Panc1 (cell line): ENCODE results near the gene CAMK4. TPM values are rescaled to one million over a fixed set of nuclear protein-coding genes. Genes with fewer than 3 reads are reported as not detected.

Source experiments
- ATAC-seq: fragments of 200-7000 bp; cut with Tn5 transposase; 2 replicates; pipeline ENCODE4 v1.9.1; 2020; ENCODE audit warnings: mild to moderate bottlenecking, moderate library complexity
- BruUV-seq: library from RNA; stranded (reverse); fragments of 400-500 nt; replicated peaks from 2 replicates; lab custom pipeline; 2021; lab: Mats Ljungman, UMichigan
- CTCF ChIA-PET: fragments of 300-600 bp; sonication (Branson Sonifier 250); formaldehyde crosslinking; loops from one replicate; lab custom pipeline; 2022; ENCODE audit warnings: antibody characterized with exemption; lab: Charles Lee
- POLR2A ChIA-PET: fragments of 300-600 bp; sonication (Branson Sonifier 250); formaldehyde crosslinking; loops from one replicate; lab custom pipeline; 2022; ENCODE audit warnings: antibody characterized with exemption; lab: Charles Lee
- DNase-seq: peaks from one replicate; pipeline ENCODE4 v3.0.0-alpha.2; 2010; ENCODE audit warnings: low read depth, low spot score
- H3K27ac ChIP-seq: 2 replicates; pipeline ENCODE4 v1.5.1; 2011; ENCODE audit warnings: mild to moderate bottlenecking, low read length, inconsistent platforms
- H3K27me3 ChIP-seq: fragments of 200-500 bp; sonication (Bioruptor generic); 2 replicates; pipeline ENCODE4 v1.6.0; 2014; ENCODE audit warnings: low read length, inconsistent platforms; ENCODE audit not compliant: control insufficient read depth, insufficient read depth
- H3K36me3 ChIP-seq: fragments of 200-500 bp; sonication (Bioruptor generic); 2 replicates; pipeline ENCODE4 v1.5.1; 2014; ENCODE audit warnings: inconsistent platforms, mild to moderate bottlenecking, low read length, moderate library complexity; ENCODE audit not compliant: control insufficient read depth, insufficient read depth
- H3K4me1 ChIP-seq: 2 replicates; pipeline ENCODE4 v1.5.1; 2011; ENCODE audit warnings: inconsistent platforms, mild to moderate bottlenecking, low read length, moderate library complexity; ENCODE audit not compliant: control insufficient read depth, insufficient read depth
- H3K4me3 ChIP-seq, 2 experiments: 2 replicates each; pipeline ENCODE4 v1.5.1; 2011 to 2012; ENCODE audit warnings: low read depth in 2 of 2, low read length in 2 of 2, mild to moderate bottlenecking in 2 of 2, inconsistent platforms in 1 of 2, moderate library complexity in 1 of 2
- H3K9me3 ChIP-seq: fragments of 200-500 bp; sonication (Bioruptor generic); 2 replicates; pipeline ENCODE4 v1.5.1; 2014; ENCODE audit warnings: low read depth, mild to moderate bottlenecking, inconsistent platforms, low read length, moderate library complexity; ENCODE audit not compliant: control insufficient read depth, insufficient read depth
- POLR2AphosphoS5 ChIP-seq: IDR thresholded peaks from 2 replicates; pipeline ENCODE4 v1.6.1; 2012; ENCODE audit warnings: mild to moderate bottlenecking, low read depth, low read length, moderate library complexity
- REST ChIP-seq, 2 experiments: IDR thresholded peaks; 2 replicates each; pipeline ENCODE4 v1.6.1; 2011 to 2012; ENCODE audit warnings: low read depth in 2 of 2, control low read depth in 1 of 2, low read length in 1 of 2, mild to moderate bottlenecking in 1 of 2, moderate library complexity in 1 of 2; ENCODE audit not compliant: insufficient read depth in 1 of 2
- SIN3A ChIP-seq: IDR thresholded peaks from 2 replicates; pipeline ENCODE4 v1.6.1; 2012; ENCODE audit warnings: low read depth, mild to moderate bottlenecking, low read length, moderate library complexity, borderline replicate concordance; ENCODE audit not compliant: insufficient read depth
- TCF7L2 ChIP-seq: IDR thresholded peaks from 2 replicates; pipeline ENCODE4 v1.6.1; 2011; ENCODE audit warnings: mild to moderate bottlenecking, low read depth, low read length, inconsistent platforms
- in situ Hi-C: cut with HindIII; loops from 2 replicates; pipeline ENCODE4 v1.10.0; 2016; ENCODE audit warnings: low sequenced_read_pairs, low pct_unique_long_range_greater_than_20kb
- intact Hi-C: fragments of 100-400 bp; cut with micrococcal nuclease; formaldehyde crosslinking; loops from one replicate; pipeline ENCODE4 v1.10.0; 2022; ENCODE audit not compliant: unreplicated experiment
- total RNA-seq: library from RNA; stranded (reverse); gene quantifications from one replicate; pipeline ENCODE4 v1.2.1, GENCODE V29; 2021; ENCODE audit not compliant: unreplicated experiment
- TF ChIP-seq, protein P1 (sequence below): fragments of 450-650 bp; IDR thresholded peaks from 2 replicates; pipeline ENCODE4 v1.5.1; 2017; ENCODE audit warnings: mild to moderate bottlenecking

The CAMK4 gene
- total RNA-seq, 1 experiment from 2014 or later: 0.39 TPM

DNA sequence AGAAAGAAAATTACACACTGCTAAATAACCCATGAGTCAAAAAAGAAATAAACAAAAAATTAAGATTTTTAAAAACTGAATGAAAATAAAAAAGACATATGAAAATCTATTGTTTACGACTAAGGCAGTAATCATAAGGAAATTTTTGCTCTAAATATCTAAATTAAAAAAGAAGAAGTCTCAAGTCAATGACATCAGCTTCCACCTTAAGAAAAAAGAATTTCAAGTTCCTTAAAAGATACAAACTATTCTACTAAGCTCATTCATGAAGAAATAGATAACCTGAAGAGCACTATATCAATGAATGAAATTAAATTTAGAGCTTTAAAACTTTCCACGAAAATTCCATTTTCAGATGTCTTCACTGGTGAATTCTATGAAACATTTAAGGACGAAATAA is 303.9 kb downstream of the CAMK4 start:
- Histone ChIP-seq H3K4me1 (no peaks in the 10 kb centered on the region), H3K4me3 (no peak overlapping the region), H3K27ac (no peak overlapping the region), H3K9me3 (no peaks in the 10 kb centered on the region), H3K27me3 (no peaks in the 10 kb centered on the region), H3K36me3 (no peaks in the 10 kb centered on the region)
- intact Hi-C loops: no loop called here
- in situ Hi-C loops: no loop called here
- ChIA-PET CTCF (no interaction called here), POLR2A (no interaction called here)
- DNase-seq (no peak), ATAC-seq (no peak)
- no peak for TF ChIP-seq REST (IDR thresholded peaks at IDR 0.05; ENCODE audit: insufficient read depth in 1 of 2, low read depth in 2 of 2, low read length in 1 of 2)
- no TSS peak for BruUV-seq

GRCh38 chr5:111530298-111530740 is 306.1 kb downstream of the CAMK4 start:
- TF ChIP-seq SIN3A (no peak), TCF7L2 (no peak), REST (IDR thresholded peaks at IDR 0.05; ENCODE audit: insufficient read depth in 1 of 2, low read depth in 2 of 2, low read length in 1 of 2) (no peak), POLR2AphosphoS5 (no peak)
- TF ChIP-seq, protein P1, sequence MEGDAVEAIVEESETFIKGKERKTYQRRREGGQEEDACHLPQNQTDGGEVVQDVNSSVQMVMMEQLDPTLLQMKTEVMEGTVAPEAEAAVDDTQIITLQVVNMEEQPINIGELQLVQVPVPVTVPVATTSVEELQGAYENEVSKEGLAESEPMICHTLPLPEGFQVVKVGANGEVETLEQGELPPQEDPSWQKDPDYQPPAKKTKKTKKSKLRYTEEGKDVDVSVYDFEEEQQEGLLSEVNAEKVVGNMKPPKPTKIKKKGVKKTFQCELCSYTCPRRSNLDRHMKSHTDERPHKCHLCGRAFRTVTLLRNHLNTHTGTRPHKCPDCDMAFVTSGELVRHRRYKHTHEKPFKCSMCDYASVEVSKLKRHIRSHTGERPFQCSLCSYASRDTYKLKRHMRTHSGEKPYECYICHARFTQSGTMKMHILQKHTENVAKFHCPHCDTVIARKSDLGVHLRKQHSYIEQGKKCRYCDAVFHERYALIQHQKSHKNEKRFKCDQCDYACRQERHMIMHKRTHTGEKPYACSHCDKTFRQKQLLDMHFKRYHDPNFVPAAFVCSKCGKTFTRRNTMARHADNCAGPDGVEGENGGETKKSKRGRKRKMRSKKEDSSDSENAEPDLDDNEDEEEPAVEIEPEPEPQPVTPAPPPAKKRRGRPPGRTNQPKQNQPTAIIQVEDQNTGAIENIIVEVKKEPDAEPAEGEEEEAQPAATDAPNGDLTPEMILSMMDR: no peak
- intact Hi-C loops (loop anchor here (5.0 kb wide), 1 partner anchor 617 kb away; no protein-coding TSS in a partner anchor), in situ Hi-C loops (no loop called here)
- ChIA-PET CTCF (no interaction called here), POLR2A (no interaction called here)
- Histone ChIP-seq H3K4me1 (no peaks in the 10 kb centered on the region), H3K36me3 (no peaks in the 10 kb centered on the region), H3K9me3 (no peaks in the 10 kb centered on the region), H3K4me3 (no peak overlapping the region), H3K27me3 (no peaks in the 10 kb centered on the region), H3K27ac (no peak overlapping the region)
- BruUV-seq: no TSS peak
- ATAC-seq (0 out of 2 replicates have a peak, but pooled peaks have one; percentile 62), DNase-seq (no peak)
